Middle frontal gyrus (tissue), 1 donor: Measurements from ENCODE around the gene MESD.

Source experiments
- DNase-seq: peaks from one replicate; pipeline ENCODE4 v3.0.0-alpha.2; 2015; ENCODE audit warnings: low spot score; ENCODE audit errors: extremely low spot score

The MESD gene

GRCh38 chr15:80989518-80990478 is at the start of gene MESD:
MESD (minus strand) TSS chr15:80989819; CDS start chr15:80989791, 28 bp downstream.
- peak; percentile 86 for DNase-seq

- DNase-seq, result no peak
These were observed 49.5 kb upstream of the MESD start for GRCh38 chr15:81038975-81039607.

GRCh38 chr15:81037952-81038743 is 48.5 kb upstream of the MESD start:
- no peak for DNase-seq

GRCh38 chr15:81033508-81033907 is 43.9 kb upstream of the MESD start:
- DNase-seq, result no peak

- DNase-seq, result no peak
These were observed 43.2 kb upstream of the MESD start for GRCh38 chr15:81032818-81033217.

GRCh38 chr15:81032355-81032754 is 42.7 kb upstream of the MESD start:
- no peak for DNase-seq

- DNase-seq, result no peak
These were observed 41.6 kb upstream of the MESD start for GRCh38 chr15:81031203-81031602.

- DNase-seq, result no peak
These were observed 40.7 kb upstream of the MESD start for GRCh38 chr15:81030301-81030750.

- DNase-seq, result no peak
These were observed 40.0 kb upstream of the MESD start for GRCh38 chr15:81029414-81030300.

GRCh38 chr15:81026836-81027599 is 37.4 kb upstream of the MESD start:
- DNase-seq, result no peak

GRCh38 chr15:81025721-81026370 is 36.2 kb upstream of the MESD start:
- DNase-seq, result no peak

GRCh38 chr15:81024936-81025335 is 35.3 kb upstream of the MESD start:
- DNase-seq, result no peak

GRCh38 chr15:81024265-81024872 is 34.8 kb upstream of the MESD start:
- no peak for DNase-seq

- no peak for DNase-seq
These were observed 34.1 kb upstream of the MESD start for GRCh38 chr15:81023483-81024264.

- DNase-seq, result no peak
These were observed 31.7 kb upstream of the MESD start for GRCh38 chr15:81021321-81021720.

GRCh38 chr15:81018197-81018596 is 28.6 kb upstream of the MESD start:
- no peak for DNase-seq

- DNase-seq, result no peak
These were observed 27.0 kb upstream of the MESD start for GRCh38 chr15:81016489-81017068.
